Activated T-helper 1 cell treated with anti-CD3 and anti-CD28 coated beads, Interleukin-12 subunit alpha, Interleukin-12 subunit beta, Interleukin-2, Interleukin-4 antibody, amounts not matched to agents 30 ng/mL and 10 ng/mL and 1 ng/mL, durations not matched to agents 14 hours and 24 hours and 36 hours (primary cell): ENCODE data around the gene ADH1B. TPM values are rescaled to one million over a fixed set of nuclear protein-coding genes. Genes with fewer than 3 reads are reported as not detected.
"Not testable (repeated sequence)": the region's sequence is repeated elsewhere in the genome, so short reads cannot be mapped to it uniquely, and the experiment has no call there.

Experiments
- DNase-seq: peaks from one replicate; pipeline ENCODE4 v3.0.0; 2021; ENCODE audit warnings: low spot score
- H3K27ac Mint-ChIP-seq: one replicate; pipeline ENCODE4 v1.8.0; 2021; ENCODE audit warnings: mild to moderate bottlenecking, mixed read lengths
- H3K27me3 Mint-ChIP-seq: one replicate; pipeline ENCODE4 v1.8.0; 2022; ENCODE audit warnings: mild to moderate bottlenecking, moderate library complexity, mixed read lengths; ENCODE audit not compliant: insufficient read depth
- H3K36me3 Mint-ChIP-seq: one replicate; pipeline ENCODE4 v1.8.0; 2021; ENCODE audit warnings: low read depth, mixed read lengths
- H3K4me1 Mint-ChIP-seq: one replicate; pipeline ENCODE4 v1.8.0; 2021; ENCODE audit warnings: low read depth, mixed read lengths
- H3K4me3 Mint-ChIP-seq: one replicate; pipeline ENCODE4 v1.8.0; 2021; ENCODE audit warnings: mild to moderate bottlenecking, moderate library complexity, mixed read lengths
- H3K9me3 Mint-ChIP-seq: one replicate; pipeline ENCODE4 v1.8.0; 2021; ENCODE audit warnings: mixed read lengths
- intact Hi-C: fragments of 100-400 bp; cut with micrococcal nuclease; formaldehyde crosslinking; loops from one replicate; pipeline ENCODE4 v1.15.1; 2024
- total RNA-seq: library from RNA; stranded (reverse); gene quantifications from 2 replicates; pipeline ENCODE4 v1.2.3, GENCODE V29; 2022

The ADH1B gene
- total RNA-seq, result not detected in 2 replicates

- no peaks in the 10 kb centered on the region for H3K4me1 Mint-ChIP-seq
- H3K27me3 Mint-ChIP-seq, result no peaks in the 10 kb centered on the region
- no peak for DNase-seq
- intact Hi-C loops, result no loop called here
- no peak within 1 kb of the TSS for H3K4me3 Mint-ChIP-seq
- no peaks in the 10 kb centered on the region for H3K9me3 Mint-ChIP-seq
- no peak within 1 kb of the TSS for H3K27ac Mint-ChIP-seq
- H3K36me3 Mint-ChIP-seq, result no peaks in the 10 kb centered on the region
Measured at GRCh38 chr4:99321241-99322191, at the start of gene ADH1B. Gene ADH1B (minus strand): TSS chr4:99321401. CDS start chr4:99321331, 70 bp downstream.

GRCh38 chr4:99367817-99368216 lies 46.6 kb upstream of the ADH1B start:
- H3K27me3 Mint-ChIP-seq, H3K36me3 Mint-ChIP-seq, H3K4me1 Mint-ChIP-seq, DNase-seq, H3K9me3 Mint-ChIP-seq, intact Hi-C loops, H3K4me3 Mint-ChIP-seq, H3K27ac Mint-ChIP-seq: not testable (repeated sequence)

DNA sequence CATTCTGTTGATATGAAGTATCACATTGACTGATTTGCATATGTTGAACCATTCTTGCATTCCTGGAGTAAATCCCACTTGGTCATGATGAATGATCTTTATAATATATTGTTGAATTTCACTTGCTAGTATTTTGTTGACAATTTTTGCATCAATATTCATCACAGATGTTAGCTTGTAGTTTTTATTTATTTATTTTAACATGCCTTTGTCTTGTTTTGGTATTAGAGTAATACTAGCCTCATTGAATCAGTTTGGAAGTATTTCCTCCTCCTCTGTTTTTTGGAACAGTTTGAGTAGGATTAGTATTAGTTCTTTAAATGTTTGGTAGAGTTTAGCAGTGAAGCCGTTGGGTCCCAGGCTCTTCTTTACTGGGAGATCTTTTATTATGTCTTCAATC lies 45.3 kb upstream of the ADH1B start:
- no peak for DNase-seq
- H3K36me3 Mint-ChIP-seq, result no peaks in the 10 kb centered on the region
- H3K9me3 Mint-ChIP-seq, result no peaks in the 10 kb centered on the region
- H3K4me3 Mint-ChIP-seq, result no peak overlapping the region
- H3K27me3 Mint-ChIP-seq, result peaks cover 6% of the 10 kb centered on the region
- H3K27ac Mint-ChIP-seq, result no peak overlapping the region
- H3K4me1 Mint-ChIP-seq, result no peaks in the 10 kb centered on the region
- intact Hi-C loops, result no loop called here

DNA sequence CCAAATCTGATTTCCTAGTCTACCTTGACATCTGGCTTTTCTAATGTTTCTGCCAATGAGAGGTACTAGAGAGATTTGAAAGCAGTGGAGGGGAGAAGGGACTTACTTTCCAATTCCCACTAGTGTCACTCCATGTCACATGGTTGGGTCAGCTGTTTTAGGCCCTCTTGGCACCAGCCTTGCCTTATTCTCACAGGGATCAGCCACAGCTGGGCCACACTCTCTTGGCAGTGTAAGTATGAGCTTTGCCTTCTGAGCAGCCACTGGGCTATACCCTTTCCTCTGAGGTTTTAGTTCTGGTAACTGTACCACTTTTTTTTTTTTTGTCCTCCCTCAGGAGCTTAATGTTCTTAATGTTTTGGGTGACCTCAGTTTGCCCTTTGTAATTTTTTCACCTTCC lies 41.6 kb upstream of the ADH1B start:
- no peaks in the 10 kb centered on the region for H3K36me3 Mint-ChIP-seq
- no peaks in the 10 kb centered on the region for H3K9me3 Mint-ChIP-seq
- no peak overlapping the region for H3K27ac Mint-ChIP-seq
- H3K27me3 Mint-ChIP-seq, result peaks cover 2% of the 10 kb centered on the region
- intact Hi-C loops, result no loop called here
- H3K4me1 Mint-ChIP-seq, result no peaks in the 10 kb centered on the region
- H3K4me3 Mint-ChIP-seq, result no peak overlapping the region
- DNase-seq, result no peak

DNA sequence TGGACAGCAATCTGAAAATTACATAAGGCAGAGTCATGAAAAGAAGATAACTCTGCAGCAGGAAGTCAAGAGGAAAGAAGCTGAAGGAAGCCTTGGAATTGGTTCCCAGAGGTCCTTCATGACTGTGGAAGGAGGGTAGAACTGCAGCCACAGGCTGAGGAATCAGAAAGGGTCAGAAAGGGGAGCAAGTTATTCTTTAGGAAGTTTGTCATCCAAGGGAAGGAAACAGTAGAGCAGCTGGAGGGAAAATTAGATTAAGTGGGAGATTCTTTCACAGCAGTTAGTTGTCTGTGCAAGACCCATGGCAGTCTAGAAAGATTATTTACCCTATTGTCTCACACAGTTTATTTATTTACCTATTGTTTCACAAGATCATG lies 40.7 kb upstream of the ADH1B start:
- no peak for DNase-seq
- Mint-ChIP-seq H3K36me3 (no peaks in the 10 kb centered on the region), H3K27me3 (no peaks in the 10 kb centered on the region), H3K9me3 (no peaks in the 10 kb centered on the region), H3K27ac (no peak overlapping the region), H3K4me3 (no peak overlapping the region), H3K4me1 (no peaks in the 10 kb centered on the region)
- intact Hi-C loops, result no loop called here

DNA sequence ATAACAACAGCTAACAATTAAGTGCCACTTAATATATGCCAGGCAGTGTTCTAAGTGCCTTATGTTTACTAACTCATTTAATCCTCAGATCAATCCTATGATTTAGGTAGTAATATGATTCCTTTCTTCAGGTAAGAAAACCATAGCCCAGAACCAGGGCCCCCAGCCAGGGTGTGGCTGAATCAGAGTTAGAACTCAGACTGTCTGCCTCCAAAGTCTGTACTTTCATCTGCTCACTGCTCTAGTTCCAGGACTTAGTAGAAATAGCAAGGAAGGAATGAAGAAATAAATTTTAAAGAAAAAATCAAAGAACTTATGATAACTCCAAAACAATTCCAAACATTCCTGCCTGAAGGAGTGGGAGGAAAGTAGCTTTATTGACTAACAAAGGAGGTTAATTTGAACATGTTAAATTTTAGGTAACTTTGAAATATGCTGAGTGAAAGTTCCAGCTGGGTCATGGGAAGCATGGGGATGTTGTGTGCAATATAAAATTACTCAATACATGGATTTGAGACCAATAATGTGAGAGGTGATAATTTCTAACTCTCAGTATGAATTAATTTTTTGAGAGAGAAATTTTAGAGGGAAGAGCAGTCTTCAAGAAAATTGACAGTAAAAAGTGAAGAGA lies 40.2 kb upstream of the ADH1B start:
- Mint-ChIP-seq H3K27me3 (no peaks in the 10 kb centered on the region), H3K27ac (no peak overlapping the region), H3K36me3 (no peaks in the 10 kb centered on the region), H3K4me1 (no peaks in the 10 kb centered on the region), H3K4me3 (no peak overlapping the region), H3K9me3 (no peaks in the 10 kb centered on the region)
- DNase-seq, result no peak
- intact Hi-C loops, result no loop called here

- intact Hi-C loops, result no loop called here
- Mint-ChIP-seq H3K4me3 (no peak overlapping the region), H3K4me1 (no peaks in the 10 kb centered on the region), H3K27me3 (no peaks in the 10 kb centered on the region), H3K9me3 (peaks cover 8% of the 10 kb centered on the region), H3K27ac (no peak overlapping the region), H3K36me3 (no peaks in the 10 kb centered on the region)
- DNase-seq, result no peak
Measured at GRCh38 chr4:99359480-99360204, 38.4 kb upstream of the ADH1B start.

- no peak overlapping the region for H3K27ac Mint-ChIP-seq
- no peak overlapping the region for H3K4me3 Mint-ChIP-seq
- intact Hi-C loops, result no loop called here
- H3K4me1 Mint-ChIP-seq, result no peaks in the 10 kb centered on the region
- peaks cover 3% of the 10 kb centered on the region for H3K27me3 Mint-ChIP-seq
- no peak for DNase-seq
- H3K9me3 Mint-ChIP-seq, result peaks cover 12% of the 10 kb centered on the region
- no peaks in the 10 kb centered on the region for H3K36me3 Mint-ChIP-seq
Measured at GRCh38 chr4:99357948-99358347, 36.7 kb upstream of the ADH1B start.

GRCh38 chr4:99356992-99357391 lies 35.8 kb upstream of the ADH1B start:
- Mint-ChIP-seq H3K27ac (no peak overlapping the region), H3K27me3 (peaks cover 3% of the 10 kb centered on the region), H3K36me3 (no peaks in the 10 kb centered on the region), H3K4me3 (no peak overlapping the region), H3K4me1 (no peaks in the 10 kb centered on the region), H3K9me3 (peaks cover 12% of the 10 kb centered on the region)
- intact Hi-C loops, result no loop called here
- DNase-seq, result no peak

GRCh38 chr4:99356149-99356548 lies 34.9 kb upstream of the ADH1B start:
- H3K27ac Mint-ChIP-seq, H3K4me1 Mint-ChIP-seq, DNase-seq, intact Hi-C loops, H3K36me3 Mint-ChIP-seq, H3K27me3 Mint-ChIP-seq, H3K4me3 Mint-ChIP-seq: not testable (repeated sequence)
- H3K9me3 Mint-ChIP-seq, result peaks cover 12% of the 10 kb centered on the region

- Mint-ChIP-seq H3K9me3 (peaks cover 12% of the 10 kb centered on the region), H3K4me3 (no peak within 1 kb of the TSS), H3K4me1 (no peaks in the 10 kb centered on the region), H3K27me3 (peaks cover 3% of the 10 kb centered on the region), H3K27ac (no peak within 1 kb of the TSS), H3K36me3 (no peaks in the 10 kb centered on the region)
- no peak for DNase-seq
- intact Hi-C loops, result no loop called here
Measured at GRCh38 chr4:99352602-99353537, 31.7 kb upstream of the ADH1B start, which contains the start of gene ADH1C. Gene ADH1C (minus strand): TSS chr4:99352746. CDS start chr4:99352675, 71 bp downstream.

- no peaks in the 10 kb centered on the region for H3K4me1 Mint-ChIP-seq
- peaks cover 3% of the 10 kb centered on the region for H3K27me3 Mint-ChIP-seq
- H3K36me3 Mint-ChIP-seq, result no peaks in the 10 kb centered on the region
- DNase-seq, result no peak
- H3K9me3 Mint-ChIP-seq, result peaks cover 12% of the 10 kb centered on the region
- intact Hi-C loops, result no loop called here
- H3K4me3 Mint-ChIP-seq, result no peak overlapping the region
- no peak overlapping the region for H3K27ac Mint-ChIP-seq
Measured at GRCh38 chr4:99351487-99351886, 30.3 kb upstream of the ADH1B start.
